WTC11 (cell line): ENCODE measurements around the gene ST3GAL6.

Experiments
- CTCF ChIP-seq: fragments of 200-600 bp; IDR thresholded peaks from 2 replicates; pipeline ENCODE4 v1.8.0; 2022; ENCODE audit warnings: antibody characterized with exemption
- IRF2 ChIP-seq: sonication (generic); formaldehyde crosslinking; IDR thresholded peaks from 2 replicates; pipeline ENCODE4 v1.8.0; 2022; ENCODE audit warnings: low read depth, missing genetic modification reagents, borderline replicate concordance
- NR3C1 ChIP-seq: sonication (generic); formaldehyde crosslinking; conservative IDR thresholded peaks from 2 replicates; pipeline ENCODE4 v1.8.1; 2023; ENCODE audit warnings: low read depth, mild to moderate bottlenecking, missing genetic modification reagents

GRCh38 chr3:98808071-98808470 lies 44.9 kb downstream of the ST3GAL6 start:
- TF ChIP-seq CTCF = no peak
- no peak for TF ChIP-seq NR3C1
- TF ChIP-seq IRF2 = no peak
